ENCODE results near the gene MUL1. TPM values are rescaled to one million over a fixed set of nuclear protein-coding genes. Genes with fewer than 3 reads are reported as not detected.

Gene MUL1
- total RNA-seq, 1 donor from 2014 or later = 42.9 TPM

- H3K36me3 Mint-ChIP-seq (ENCODE audit: unreplicated experiment) = peaks cover 2% of the 10 kb centered on the region
- peak overlapping the region; percentile 87 for H3K4me3 Mint-ChIP-seq (ENCODE audit: unreplicated experiment)
- H3K9me3 Mint-ChIP-seq (ENCODE audit: unreplicated experiment) = no peaks in the 10 kb centered on the region
- H3K27ac Mint-ChIP-seq (ENCODE audit: unreplicated experiment) = peak overlapping the region; percentile 94
- TF ChIP-seq, protein P1, sequence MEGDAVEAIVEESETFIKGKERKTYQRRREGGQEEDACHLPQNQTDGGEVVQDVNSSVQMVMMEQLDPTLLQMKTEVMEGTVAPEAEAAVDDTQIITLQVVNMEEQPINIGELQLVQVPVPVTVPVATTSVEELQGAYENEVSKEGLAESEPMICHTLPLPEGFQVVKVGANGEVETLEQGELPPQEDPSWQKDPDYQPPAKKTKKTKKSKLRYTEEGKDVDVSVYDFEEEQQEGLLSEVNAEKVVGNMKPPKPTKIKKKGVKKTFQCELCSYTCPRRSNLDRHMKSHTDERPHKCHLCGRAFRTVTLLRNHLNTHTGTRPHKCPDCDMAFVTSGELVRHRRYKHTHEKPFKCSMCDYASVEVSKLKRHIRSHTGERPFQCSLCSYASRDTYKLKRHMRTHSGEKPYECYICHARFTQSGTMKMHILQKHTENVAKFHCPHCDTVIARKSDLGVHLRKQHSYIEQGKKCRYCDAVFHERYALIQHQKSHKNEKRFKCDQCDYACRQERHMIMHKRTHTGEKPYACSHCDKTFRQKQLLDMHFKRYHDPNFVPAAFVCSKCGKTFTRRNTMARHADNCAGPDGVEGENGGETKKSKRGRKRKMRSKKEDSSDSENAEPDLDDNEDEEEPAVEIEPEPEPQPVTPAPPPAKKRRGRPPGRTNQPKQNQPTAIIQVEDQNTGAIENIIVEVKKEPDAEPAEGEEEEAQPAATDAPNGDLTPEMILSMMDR (IDR thresholded peaks at IDR 0.05) = no peak
- peaks cover 31% of the 10 kb centered on the region for H3K4me1 Mint-ChIP-seq (ENCODE audit: unreplicated experiment)
- peaks cover 5% of the 10 kb centered on the region for H3K27me3 Mint-ChIP-seq (ENCODE audit: unreplicated experiment)
- DNase-seq (ENCODE audit: extremely low spot score, unreplicated experiment) = no peak
These were observed 440 bp upstream of the MUL1 start for GRCh38 chr1:20508411-20508771.

GRCh38 chr1:20507248-20507563 lies 745 bp downstream of the MUL1 start:
- TF ChIP-seq, protein P1 (IDR thresholded peaks at IDR 0.05) = no peak
- Mint-ChIP-seq H3K4me3 (ENCODE audit: unreplicated experiment) (peak overlapping the region; percentile 87), H3K9me3 (ENCODE audit: unreplicated experiment) (no peaks in the 10 kb centered on the region), H3K27ac (ENCODE audit: unreplicated experiment) (peak overlapping the region; percentile 94), H3K27me3 (ENCODE audit: unreplicated experiment) (no peaks in the 10 kb centered on the region), H3K4me1 (ENCODE audit: unreplicated experiment) (peaks cover 31% of the 10 kb centered on the region), H3K36me3 (ENCODE audit: unreplicated experiment) (peaks cover 2% of the 10 kb centered on the region)
- no peak for DNase-seq (ENCODE audit: extremely low spot score, unreplicated experiment)

DNA sequence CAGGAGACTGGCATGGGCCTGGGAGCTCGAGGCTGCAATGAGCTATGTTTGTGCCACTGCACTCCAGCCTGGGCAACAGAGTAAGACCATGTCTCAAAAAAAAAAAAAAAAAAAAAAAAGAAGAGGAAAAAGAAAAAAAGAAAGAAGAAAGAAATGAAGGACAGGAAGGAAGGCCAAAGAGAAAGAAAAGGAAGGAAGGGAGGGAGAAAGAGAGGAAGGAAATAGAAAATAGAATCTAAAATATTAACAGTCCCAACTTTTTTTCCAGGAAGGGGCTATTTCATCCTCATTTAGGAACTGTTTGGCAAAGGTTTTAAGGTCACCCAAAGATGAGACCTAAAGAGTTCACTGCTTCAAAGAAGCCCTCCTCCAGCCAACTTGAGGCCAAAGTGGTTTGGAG lies 2.5 kb downstream of the MUL1 start:
- peak overlapping the region; percentile 33 for H3K4me3 Mint-ChIP-seq (ENCODE audit: unreplicated experiment)
- peaks cover 9% of the 10 kb centered on the region for H3K36me3 Mint-ChIP-seq (ENCODE audit: unreplicated experiment)
- H3K27me3 Mint-ChIP-seq (ENCODE audit: unreplicated experiment) = no peaks in the 10 kb centered on the region
- peaks cover 31% of the 10 kb centered on the region for H3K4me1 Mint-ChIP-seq (ENCODE audit: unreplicated experiment)
- H3K27ac Mint-ChIP-seq (ENCODE audit: unreplicated experiment) = peak overlapping the region; percentile 41
- H3K9me3 Mint-ChIP-seq (ENCODE audit: unreplicated experiment) = no peaks in the 10 kb centered on the region
- no peak for DNase-seq (ENCODE audit: extremely low spot score, unreplicated experiment)
- TF ChIP-seq, protein P1 (IDR thresholded peaks at IDR 0.05) = no peak

DNA sequence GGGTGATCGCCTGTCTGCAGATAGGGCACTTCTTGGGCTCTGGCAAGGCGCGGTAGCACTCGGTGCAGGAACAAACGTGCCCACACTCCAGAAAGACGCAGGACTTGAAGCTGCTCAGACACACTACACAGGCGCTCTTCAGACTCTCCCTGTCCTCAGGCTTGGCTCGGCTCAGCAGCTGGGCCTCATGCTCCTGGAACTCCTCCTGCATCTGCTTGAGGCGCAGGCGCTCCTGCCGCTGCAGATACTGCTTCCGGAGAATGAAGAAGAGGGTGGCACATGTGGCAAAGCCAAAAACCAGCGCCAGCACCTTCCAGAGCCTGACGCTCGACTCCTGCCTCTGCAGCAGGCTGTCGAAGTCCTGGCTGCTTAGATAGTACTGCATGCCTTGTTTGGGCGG lies 7.2 kb downstream of the MUL1 start:
- TF ChIP-seq, protein P1 (IDR thresholded peaks at IDR 0.05) = no peak
- Mint-ChIP-seq H3K4me1 (ENCODE audit: unreplicated experiment) (peaks cover 15% of the 10 kb centered on the region), H3K36me3 (ENCODE audit: unreplicated experiment) (peaks cover 27% of the 10 kb centered on the region), H3K4me3 (ENCODE audit: unreplicated experiment) (no peak overlapping the region), H3K9me3 (ENCODE audit: unreplicated experiment) (no peaks in the 10 kb centered on the region), H3K27me3 (ENCODE audit: unreplicated experiment) (no peaks in the 10 kb centered on the region), H3K27ac (ENCODE audit: unreplicated experiment) (no peak overlapping the region)
- DNase-seq (ENCODE audit: extremely low spot score, unreplicated experiment) = no peak

- peaks cover 25% of the 10 kb centered on the region for H3K36me3 Mint-ChIP-seq (ENCODE audit: unreplicated experiment)
- DNase-seq (ENCODE audit: extremely low spot score, unreplicated experiment) = no peak
- no peaks in the 10 kb centered on the region for H3K9me3 Mint-ChIP-seq (ENCODE audit: unreplicated experiment)
- TF ChIP-seq, protein P1 (IDR thresholded peaks at IDR 0.05) = no peak
- no peak overlapping the region for H3K4me3 Mint-ChIP-seq (ENCODE audit: unreplicated experiment)
- H3K27ac Mint-ChIP-seq (ENCODE audit: unreplicated experiment) = no peak overlapping the region
- H3K27me3 Mint-ChIP-seq (ENCODE audit: unreplicated experiment) = no peaks in the 10 kb centered on the region
- peaks cover 8% of the 10 kb centered on the region for H3K4me1 Mint-ChIP-seq (ENCODE audit: unreplicated experiment)
These were observed 8.2 kb downstream of the MUL1 start for GRCh38 chr1:20499718-20500117.
